ENCODE data around the gene VGLL4.
"Not testable (repeated sequence)": the region's sequence is repeated elsewhere in the genome, so short reads cannot be mapped to it uniquely, and the experiment has no call there.

VGLL4 gene

DNA sequence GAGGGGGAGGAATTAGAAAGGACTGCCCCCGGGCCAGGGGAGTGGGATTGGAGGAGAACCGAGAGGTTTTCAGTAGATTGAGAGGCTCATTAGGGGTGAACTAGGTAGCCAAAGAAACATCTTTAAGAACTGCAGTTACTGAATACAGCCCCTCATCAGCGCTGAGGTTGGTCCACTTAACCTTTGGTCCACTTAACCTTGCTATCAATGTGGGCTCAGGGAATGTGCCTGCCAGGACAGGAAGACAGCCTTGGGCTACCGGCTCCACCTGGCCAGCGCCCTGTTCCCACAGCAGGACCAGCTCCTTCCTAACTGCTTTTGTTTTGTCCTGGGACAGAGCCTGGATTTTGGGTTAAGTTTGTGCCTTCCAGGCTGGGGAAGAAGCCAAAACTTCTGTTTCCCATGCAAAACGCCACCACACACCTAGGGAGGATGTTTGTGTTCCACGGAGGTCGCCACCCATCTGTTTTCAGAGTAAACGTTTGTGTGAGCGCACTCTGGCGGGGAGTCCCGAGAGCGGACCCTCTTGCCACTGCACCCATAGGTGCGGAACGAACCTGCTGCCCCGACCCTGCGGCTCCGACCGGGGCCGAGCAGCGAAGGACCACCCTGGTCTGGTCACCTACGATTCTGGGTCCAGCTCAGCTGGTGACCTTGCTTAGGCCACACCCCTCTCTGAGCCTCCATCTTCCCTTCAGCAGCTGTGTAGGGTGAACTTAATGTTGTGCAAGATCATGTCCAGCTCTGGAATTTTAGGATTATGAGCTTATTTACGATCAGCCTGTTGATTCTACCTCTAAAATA, 107.4 kb downstream of the VGLL4 start:
- Histone ChIP-seq H3K4me3 (ENCODE audit: low read length) (no peak overlapping the region), H3K9me3 (ENCODE audit: insufficient read depth, low read depth, low read length) (no peaks in the 10 kb centered on the region), H3K4me1 (ENCODE audit: insufficient read depth, low read length) (no peaks in the 10 kb centered on the region), H3K27me3 (ENCODE audit: insufficient read depth, low read length) (no peaks in the 10 kb centered on the region), H3K36me3 (ENCODE audit: insufficient read depth, low read length) (no peaks in the 10 kb centered on the region), H3K27ac (ENCODE audit: low read depth, low read length) (no peak overlapping the region), H3K9ac (ENCODE audit: low read depth, low read length) (no peak overlapping the region)
- 94% methylated on average over 23 of the region's 23 CpGs for WGBS

DNA sequence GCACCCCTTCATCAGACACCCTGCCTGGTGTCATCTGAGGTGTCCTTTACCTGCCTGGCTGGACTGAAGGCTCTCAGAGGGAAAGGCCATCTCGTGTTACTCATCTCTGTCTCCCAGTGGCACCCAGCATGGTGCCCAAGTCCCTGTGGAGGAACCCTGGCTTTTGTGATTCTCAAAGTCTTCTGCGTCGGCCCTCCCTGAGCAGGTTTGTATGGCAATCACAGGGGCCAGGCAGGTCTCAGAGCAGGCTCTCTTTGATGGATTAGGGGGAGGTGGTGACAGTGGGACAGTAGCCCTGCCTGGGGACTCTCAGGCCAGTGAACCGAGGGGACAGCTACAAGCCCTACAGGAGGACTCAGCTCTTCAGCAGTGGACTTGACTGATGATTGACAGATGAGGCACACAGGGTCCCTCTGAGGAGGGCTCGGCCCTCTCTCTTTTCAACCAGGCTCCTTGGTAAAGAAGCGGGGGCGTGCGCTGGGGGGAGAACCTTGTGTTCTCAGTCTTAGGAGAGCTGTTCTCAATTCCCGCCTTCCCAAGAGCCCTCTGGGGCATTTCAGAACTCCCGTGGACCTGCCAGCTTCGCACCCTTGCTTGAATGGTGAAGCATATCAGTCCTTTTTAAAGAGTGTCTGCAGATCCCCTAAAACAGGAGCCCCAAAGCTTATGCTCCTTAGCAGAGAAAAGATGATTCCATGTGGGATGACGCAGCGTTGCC, 108.3 kb downstream of the VGLL4 start:
- H3K9me3 ChIP-seq (ENCODE audit: insufficient read depth, low read depth, low read length) = no peaks in the 10 kb centered on the region
- no peak overlapping the region for H3K27ac ChIP-seq (ENCODE audit: low read depth, low read length)
- no peaks in the 10 kb centered on the region for H3K27me3 ChIP-seq (ENCODE audit: insufficient read depth, low read length)
- no peak overlapping the region for H3K4me3 ChIP-seq (ENCODE audit: low read length)
- no peaks in the 10 kb centered on the region for H3K36me3 ChIP-seq (ENCODE audit: insufficient read depth, low read length)
- 88% methylated on average over 13 of the region's 13 CpGs for WGBS
- no peaks in the 10 kb centered on the region for H3K4me1 ChIP-seq (ENCODE audit: insufficient read depth, low read length)
- H3K9ac ChIP-seq (ENCODE audit: low read depth, low read length) = no peak overlapping the region

DNA sequence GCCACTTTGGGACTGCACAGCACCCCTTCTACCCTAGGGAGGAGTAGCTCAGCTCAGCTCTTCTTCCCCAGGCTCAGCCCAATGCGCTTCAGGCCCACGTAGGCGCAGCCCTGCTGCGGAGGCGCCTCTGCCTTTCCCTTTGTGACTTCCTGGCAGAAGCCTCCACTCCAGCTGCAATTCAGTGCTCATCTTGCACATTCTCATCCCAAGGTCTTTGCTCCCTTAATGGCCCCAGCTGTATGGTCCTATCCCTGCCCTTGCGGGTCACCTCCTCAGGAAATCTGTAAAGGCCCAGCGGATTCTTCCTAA, 109.0 kb downstream of the VGLL4 start:
- Histone ChIP-seq H3K9me3 (ENCODE audit: insufficient read depth, low read depth, low read length) (no peaks in the 10 kb centered on the region), H3K9ac (ENCODE audit: low read depth, low read length) (no peak overlapping the region), H3K36me3 (ENCODE audit: insufficient read depth, low read length) (no peaks in the 10 kb centered on the region), H3K4me3 (ENCODE audit: low read length) (no peak overlapping the region), H3K27me3 (ENCODE audit: insufficient read depth, low read length) (no peaks in the 10 kb centered on the region), H3K4me1 (ENCODE audit: insufficient read depth, low read length) (no peaks in the 10 kb centered on the region), H3K27ac (ENCODE audit: low read depth, low read length) (no peak overlapping the region)
- 95% methylated on average over 7 of the region's 7 CpGs for WGBS

DNA sequence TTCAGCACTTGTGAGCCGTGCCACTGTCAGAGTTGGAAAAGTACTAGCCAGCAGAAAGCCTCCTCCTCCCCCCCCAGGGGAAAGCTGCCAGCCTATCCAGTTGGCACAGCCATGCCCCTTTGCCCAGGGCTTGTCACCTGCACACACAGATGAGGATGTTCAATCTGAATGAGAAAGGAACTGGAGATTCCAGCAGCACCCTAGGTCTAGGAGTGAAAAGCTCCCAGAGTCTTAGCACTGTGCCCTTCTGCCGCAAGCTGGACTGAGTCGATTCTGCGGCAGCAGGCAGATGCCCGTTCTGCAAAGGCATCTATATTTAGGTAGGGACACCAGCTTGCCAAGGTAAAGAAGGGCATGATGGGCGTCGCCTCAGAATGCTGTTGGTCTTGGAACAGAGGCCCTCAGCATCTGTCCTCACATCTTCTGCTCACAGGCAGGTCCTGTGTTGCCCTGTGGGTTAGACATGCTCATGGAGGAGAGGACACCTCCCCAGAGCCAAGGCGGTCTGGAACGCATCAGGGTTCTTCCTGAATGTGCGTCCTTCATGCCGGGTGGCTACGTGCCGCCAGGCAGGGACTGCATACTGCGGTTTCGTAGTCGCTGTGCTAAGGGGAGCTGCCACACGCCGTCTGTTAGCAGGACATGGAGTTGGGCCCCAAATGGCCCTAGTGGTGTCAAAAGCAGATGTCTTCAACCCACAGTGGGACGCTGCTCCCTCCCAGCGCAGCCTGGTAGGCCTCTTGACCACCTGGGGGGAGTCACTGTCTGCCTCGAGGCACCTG, 109.5 kb downstream of the VGLL4 start:
- Histone ChIP-seq H3K4me1 (ENCODE audit: insufficient read depth, low read length) (no peaks in the 10 kb centered on the region), H3K36me3 (ENCODE audit: insufficient read depth, low read length) (no peaks in the 10 kb centered on the region), H3K9ac (ENCODE audit: low read depth, low read length) (no peak overlapping the region), H3K9me3 (ENCODE audit: insufficient read depth, low read depth, low read length) (no peaks in the 10 kb centered on the region), H3K27ac (ENCODE audit: low read depth, low read length) (no peak overlapping the region), H3K27me3 (ENCODE audit: insufficient read depth, low read length) (no peaks in the 10 kb centered on the region), H3K4me3 (ENCODE audit: low read length) (no peak overlapping the region)
- WGBS = 95% methylated on average over 21 of the region's 21 CpGs

DNA sequence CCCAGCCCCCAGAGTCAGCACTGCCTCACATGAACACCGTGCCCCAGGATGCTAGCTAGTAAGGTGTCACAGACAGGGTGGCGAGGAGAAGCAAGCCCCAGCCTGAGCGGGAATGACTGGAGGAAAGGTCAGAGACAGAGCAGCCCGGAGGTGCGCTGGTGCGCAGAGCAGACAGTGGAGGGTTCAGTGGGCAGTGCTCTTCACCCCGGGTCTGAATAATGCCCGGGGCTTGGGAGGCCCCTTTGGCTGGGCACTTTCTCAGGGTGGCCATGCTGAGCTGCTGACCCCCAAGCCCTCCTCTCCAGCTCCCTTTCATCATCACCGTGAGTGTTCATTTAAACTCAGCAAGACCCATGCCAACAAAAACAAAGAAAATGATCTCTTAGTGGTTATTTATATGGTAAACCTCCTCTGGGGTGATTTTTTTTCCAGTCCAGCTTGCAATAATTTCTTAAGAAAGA, 110.8 kb downstream of the VGLL4 start:
- Histone ChIP-seq H3K27me3 (ENCODE audit: insufficient read depth, low read length) (no peaks in the 10 kb centered on the region), H3K4me3 (ENCODE audit: low read length) (no peak overlapping the region), H3K9ac (ENCODE audit: low read depth, low read length) (no peak overlapping the region), H3K27ac (ENCODE audit: low read depth, low read length) (no peak overlapping the region), H3K4me1 (ENCODE audit: insufficient read depth, low read length) (no peaks in the 10 kb centered on the region), H3K9me3 (ENCODE audit: insufficient read depth, low read depth, low read length) (no peaks in the 10 kb centered on the region), H3K36me3 (ENCODE audit: insufficient read depth, low read length) (no peaks in the 10 kb centered on the region)
- WGBS = 92% methylated on average over 8 of the region's 9 CpGs

DNA sequence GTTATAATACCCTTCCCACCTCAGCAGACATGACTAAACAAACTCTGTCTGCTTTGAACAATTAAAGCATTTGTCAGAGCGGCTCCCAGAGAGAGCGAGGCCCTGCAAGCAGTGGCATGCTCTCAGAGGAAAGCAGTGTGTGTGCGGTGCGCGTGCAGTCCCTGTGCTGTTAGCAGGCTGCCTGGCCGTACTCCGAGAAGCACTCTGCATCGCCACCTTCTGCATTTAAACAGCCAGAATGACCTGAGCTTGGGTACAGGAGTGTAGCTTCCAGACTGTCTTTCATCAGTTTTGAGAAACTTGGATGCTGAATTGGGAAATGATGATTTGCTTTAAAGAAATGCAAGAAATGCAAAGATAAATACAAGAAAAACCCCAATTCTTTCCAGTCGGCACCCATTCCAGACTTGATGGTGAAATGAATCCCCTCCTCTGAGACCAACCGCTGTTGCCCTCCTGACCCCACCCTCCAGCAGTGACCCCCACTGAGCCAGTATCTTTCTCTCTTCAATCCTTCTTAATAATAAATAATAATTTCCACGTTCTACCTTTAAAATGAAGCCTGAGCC, 113.5 kb downstream of the VGLL4 start:
- no peak overlapping the region for H3K9ac ChIP-seq (ENCODE audit: low read depth, low read length)
- H3K4me3 ChIP-seq (ENCODE audit: low read length) = no peak overlapping the region
- H3K27me3 ChIP-seq (ENCODE audit: insufficient read depth, low read length) = no peaks in the 10 kb centered on the region
- H3K9me3 ChIP-seq (ENCODE audit: insufficient read depth, low read depth, low read length) = no peaks in the 10 kb centered on the region
- no peaks in the 10 kb centered on the region for H3K36me3 ChIP-seq (ENCODE audit: insufficient read depth, low read length)
- 89% methylated on average over 11 of the region's 11 CpGs for WGBS
- H3K4me1 ChIP-seq (ENCODE audit: insufficient read depth, low read length) = no peaks in the 10 kb centered on the region
- H3K27ac ChIP-seq (ENCODE audit: low read depth, low read length) = no peak overlapping the region

DNA sequence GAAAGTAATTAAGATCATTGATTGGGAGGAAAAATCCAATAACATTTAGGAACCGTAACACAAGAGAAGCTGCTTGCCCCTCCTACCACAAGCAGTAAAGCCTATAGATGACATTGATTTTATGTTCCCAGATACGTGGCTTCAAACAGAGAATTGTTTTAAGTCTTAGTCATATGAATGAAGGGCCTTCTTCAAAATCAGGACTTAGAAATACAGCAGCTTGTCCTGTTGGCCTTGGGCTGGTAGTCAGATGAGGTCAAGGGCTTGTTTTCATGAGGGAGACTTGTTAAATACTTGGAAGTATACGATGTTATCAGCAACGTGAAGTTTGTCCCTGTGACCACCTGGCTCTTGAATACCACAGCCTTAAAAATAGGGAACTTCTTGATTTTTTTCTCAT, 114.4 kb downstream of the VGLL4 start:
- no peak overlapping the region for H3K4me3 ChIP-seq (ENCODE audit: low read length)
- no peak overlapping the region for H3K27ac ChIP-seq (ENCODE audit: low read depth, low read length)
- H3K9ac ChIP-seq (ENCODE audit: low read depth, low read length) = no peak overlapping the region
- no peaks in the 10 kb centered on the region for H3K4me1 ChIP-seq (ENCODE audit: insufficient read depth, low read length)
- WGBS = 96% methylated on average over 4 of the region's 4 CpGs
- no peaks in the 10 kb centered on the region for H3K9me3 ChIP-seq (ENCODE audit: insufficient read depth, low read depth, low read length)
- H3K27me3 ChIP-seq (ENCODE audit: insufficient read depth, low read length) = no peaks in the 10 kb centered on the region
- H3K36me3 ChIP-seq (ENCODE audit: insufficient read depth, low read length) = no peaks in the 10 kb centered on the region

DNA sequence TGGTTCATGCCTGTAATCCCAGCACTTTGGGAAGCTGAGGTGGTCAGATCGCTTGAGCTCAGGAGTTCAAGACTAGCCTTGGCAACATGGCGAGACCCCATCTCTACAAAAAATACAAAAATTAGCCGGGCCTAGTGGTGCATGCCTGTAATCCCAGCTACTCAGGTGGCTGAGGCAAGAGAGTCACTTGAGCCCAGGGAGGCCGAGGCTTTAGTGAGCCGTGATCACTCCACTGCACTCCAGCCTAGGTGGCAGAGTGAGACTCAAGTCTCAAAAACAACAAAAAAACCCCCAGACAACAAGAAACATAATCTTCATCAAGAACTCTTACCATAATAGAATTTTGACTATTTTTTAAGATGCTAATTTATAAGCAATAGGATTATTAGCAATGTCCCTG, 117.6 kb downstream of the VGLL4 start:
- not testable (repeated sequence) for H3K27ac ChIP-seq (ENCODE audit: low read depth, low read length); H3K36me3 ChIP-seq (ENCODE audit: insufficient read depth, low read length); H3K27me3 ChIP-seq (ENCODE audit: insufficient read depth, low read length); H3K9me3 ChIP-seq (ENCODE audit: insufficient read depth, low read depth, low read length); H3K4me1 ChIP-seq (ENCODE audit: insufficient read depth, low read length); H3K9ac ChIP-seq (ENCODE audit: low read depth, low read length); H3K4me3 ChIP-seq (ENCODE audit: low read length)
- 94% methylated on average over 5 of the region's 5 CpGs for WGBS

DNA sequence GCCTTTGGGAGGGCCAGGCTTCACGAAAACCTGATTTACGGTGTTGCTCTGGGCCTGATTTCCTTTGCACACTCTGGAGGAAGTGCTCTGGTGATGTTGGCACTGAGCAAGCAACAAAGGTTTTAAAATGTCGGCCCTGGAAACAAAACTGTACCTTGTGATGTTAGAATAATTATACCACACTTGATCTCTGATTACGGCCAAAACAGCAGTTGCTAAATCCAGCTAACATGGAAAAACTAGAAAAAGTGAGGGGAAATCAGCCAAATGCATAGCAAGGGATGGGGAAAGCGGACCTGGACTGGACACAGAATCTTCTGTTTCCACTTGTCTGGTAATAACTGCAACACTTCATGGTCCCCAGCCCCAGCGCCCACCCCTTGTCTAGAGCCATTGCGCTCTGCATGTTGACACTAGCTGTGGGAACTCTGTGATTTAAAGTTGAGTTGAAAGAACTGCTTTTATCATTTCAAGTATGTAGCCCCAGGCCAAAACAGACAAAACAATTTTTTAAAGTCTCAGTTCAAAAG, 120.1 kb downstream of the VGLL4 start:
- WGBS = 95% methylated on average over 7 of the region's 7 CpGs
- no peak overlapping the region for H3K27ac ChIP-seq (ENCODE audit: low read depth, low read length)
- no peak overlapping the region for H3K4me3 ChIP-seq (ENCODE audit: low read length)
- H3K27me3 ChIP-seq (ENCODE audit: insufficient read depth, low read length) = no peaks in the 10 kb centered on the region
- no peaks in the 10 kb centered on the region for H3K4me1 ChIP-seq (ENCODE audit: insufficient read depth, low read length)
- H3K9ac ChIP-seq (ENCODE audit: low read depth, low read length) = no peak overlapping the region
- no peaks in the 10 kb centered on the region for H3K36me3 ChIP-seq (ENCODE audit: insufficient read depth, low read length)
- no peaks in the 10 kb centered on the region for H3K9me3 ChIP-seq (ENCODE audit: insufficient read depth, low read depth, low read length)

DNA sequence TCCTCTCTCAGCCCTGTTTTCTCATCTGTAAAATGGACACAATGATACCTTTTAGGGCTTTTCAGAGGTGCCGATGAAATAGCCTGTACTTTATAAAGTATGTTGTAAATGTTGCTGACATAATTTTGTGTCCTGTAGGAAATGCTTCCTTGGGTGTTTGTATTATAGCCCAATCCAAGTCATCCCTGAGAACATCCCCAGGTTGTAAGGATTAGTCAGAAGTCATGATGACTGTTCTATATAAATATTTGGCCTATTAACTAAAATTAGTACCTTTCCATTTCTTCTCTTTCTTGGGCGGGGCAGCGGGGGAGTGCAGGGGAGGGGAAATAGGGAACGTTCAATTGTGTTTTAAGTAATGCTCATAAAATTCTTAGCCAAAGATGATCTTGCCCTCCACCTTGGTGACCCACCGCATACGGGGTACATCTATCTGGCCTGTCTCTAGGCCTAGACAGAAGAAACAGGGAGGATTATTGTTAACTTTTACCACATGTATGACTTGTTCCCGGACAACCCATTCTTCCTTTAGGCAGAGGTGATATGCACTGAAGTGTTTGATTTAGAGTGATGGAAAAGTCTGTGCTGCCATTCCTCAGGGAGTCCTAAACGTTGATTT, 120.7 kb downstream of the VGLL4 start:
- 95% methylated on average over 8 of the region's 8 CpGs for WGBS
- H3K4me1 ChIP-seq (ENCODE audit: insufficient read depth, low read length) = no peaks in the 10 kb centered on the region
- no peaks in the 10 kb centered on the region for H3K36me3 ChIP-seq (ENCODE audit: insufficient read depth, low read length)
- no peak overlapping the region for H3K27ac ChIP-seq (ENCODE audit: low read depth, low read length)
- H3K27me3 ChIP-seq (ENCODE audit: insufficient read depth, low read length) = no peaks in the 10 kb centered on the region
- H3K9ac ChIP-seq (ENCODE audit: low read depth, low read length) = no peak overlapping the region
- H3K4me3 ChIP-seq (ENCODE audit: low read length) = no peak overlapping the region
- no peaks in the 10 kb centered on the region for H3K9me3 ChIP-seq (ENCODE audit: insufficient read depth, low read depth, low read length)

Measured in HUES64 (cell line).